Measurements from ENCODE around the gene DEAF1.

The DEAF1 gene

GRCh38 chr11:608791-609251 is 86.2 kb downstream of the DEAF1 start:
- no peak for DNase-seq

GRCh38 chr11:607971-608659 is 86.9 kb downstream of the DEAF1 start:
- DNase-seq = no peak

- no peak for DNase-seq
These were observed 87.8 kb downstream of the DEAF1 start for GRCh38 chr11:607020-607780.

- no peak for DNase-seq
These were observed 88.8 kb downstream of the DEAF1 start for GRCh38 chr11:606245-606644.

- no peak for DNase-seq
These were observed 89.5 kb downstream of the DEAF1 start for GRCh38 chr11:605286-606129.

- no peak for DNase-seq
These were observed 91.9 kb downstream of the DEAF1 start for GRCh38 chr11:603154-603553.

- DNase-seq = no peak
These were observed 93.3 kb downstream of the DEAF1 start for GRCh38 chr11:601573-602245.

GRCh38 chr11:598005-598680 is 96.9 kb downstream of the DEAF1 start:
- no peak for DNase-seq

GRCh38 chr11:597166-597725 is 97.8 kb downstream of the DEAF1 start:
- no peak for DNase-seq

- no peak for DNase-seq
These were observed 98.6 kb downstream of the DEAF1 start for GRCh38 chr11:596374-596773.

GRCh38 chr11:595400-595799 is 99.6 kb downstream of the DEAF1 start:
- DNase-seq = no peak
